HG03108 (cell line): ENCODE results near the gene NEURL1.

Experiments
- ATAC-seq: cut with Tn5 transposase; IDR thresholded peaks from one replicate; pipeline ENCODE4 v1.9.1; 2021; ENCODE audit warnings: moderate library complexity; ENCODE audit not compliant: unreplicated experiment

Gene NEURL1

DNA sequence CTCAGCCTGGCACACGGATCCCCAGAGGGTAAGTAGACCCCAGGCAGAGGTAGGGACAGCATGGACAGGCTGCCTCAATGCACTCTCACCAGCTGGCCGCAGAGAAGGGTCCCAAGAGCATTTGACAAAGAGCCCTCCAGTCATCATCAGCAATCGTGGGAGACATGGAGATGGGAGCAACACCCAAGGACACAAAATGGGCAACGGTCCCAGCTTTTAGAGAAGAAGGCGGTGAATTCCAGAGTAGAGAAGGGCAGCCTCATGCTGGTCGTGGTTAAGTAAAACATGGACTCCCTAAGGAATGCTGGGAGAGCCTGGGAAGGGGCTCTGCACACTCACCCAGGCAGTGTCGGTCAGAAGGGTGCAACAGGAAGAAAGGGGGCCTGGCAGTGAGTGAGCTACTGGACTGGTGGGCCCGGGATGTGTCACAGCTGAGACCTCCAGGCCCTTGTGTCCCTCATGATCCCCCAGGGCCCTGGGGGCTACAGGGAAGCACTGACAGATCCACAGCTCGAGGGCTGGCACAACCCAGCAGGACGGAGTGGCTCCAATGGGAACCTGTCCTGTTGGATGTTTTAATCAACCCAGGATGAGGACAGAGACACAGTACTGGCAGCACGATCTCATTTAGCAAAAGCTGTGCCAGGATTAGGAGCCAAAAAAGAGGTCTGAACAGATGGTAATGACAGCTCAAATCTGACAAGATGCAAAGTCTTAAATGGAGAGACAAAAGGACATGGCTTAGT, 147.1 kb downstream of the NEURL1 start:
- no peak for ATAC-seq

DNA sequence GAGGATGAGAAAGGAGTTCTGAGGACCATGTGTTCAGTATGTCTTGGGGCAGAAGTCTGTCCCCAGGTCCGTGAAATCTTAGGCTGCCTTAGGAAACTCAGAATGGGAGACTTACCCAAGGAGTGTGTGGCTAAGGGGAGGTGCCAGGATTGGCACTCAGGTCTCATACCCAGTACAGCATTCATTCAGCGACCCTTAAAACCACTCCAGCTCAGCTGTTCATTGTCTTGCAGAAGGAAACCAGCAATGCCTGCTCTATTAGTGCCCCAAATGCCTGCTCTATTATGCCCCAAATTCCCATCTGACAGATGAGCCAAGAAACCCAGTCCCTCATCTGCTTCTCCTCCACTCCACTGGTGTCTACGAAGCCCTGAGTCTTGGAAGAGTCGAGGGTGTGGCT, 147.8 kb downstream of the NEURL1 start:
- ATAC-seq = no peak
